Subcutaneous abdominal adipose tissue (tissue), 5 donors: Measurements from ENCODE around the gene ZBTB8A.

Experiments
- H3K27ac ChIP-seq: one replicate; pipeline ENCODE4 v1.7.0; 2013; ENCODE audit warnings: low read depth, mild to moderate bottlenecking, inconsistent platforms, low read length, moderate library complexity
- H3K27me3 ChIP-seq, 5 donors: one replicate each; pipeline ENCODE4 v1.7.0; 2013; ENCODE audit warnings: low read length in 5 of 5, inconsistent platforms in 1 of 5; ENCODE audit not compliant: control insufficient read depth in 5 of 5, insufficient read depth in 4 of 5
- H3K36me3 ChIP-seq, 5 donors: one replicate each; pipeline ENCODE4 v1.7.0; 2013; ENCODE audit warnings: low read length in 5 of 5; ENCODE audit not compliant: control insufficient read depth in 5 of 5, insufficient read depth in 5 of 5
- H3K4me1 ChIP-seq, 5 donors: one replicate each; pipeline ENCODE4 v1.7.0; 2013; ENCODE audit warnings: low read length in 5 of 5, mild to moderate bottlenecking in 3 of 5, moderate library complexity in 1 of 5; ENCODE audit not compliant: control insufficient read depth in 5 of 5, insufficient read depth in 5 of 5
- H3K4me3 ChIP-seq, 5 donors: one replicate each; pipeline ENCODE4 v1.7.0; 2013; ENCODE audit warnings: low read length in 5 of 5, low read depth in 1 of 5
- H3K9ac ChIP-seq, 5 donors: one replicate each; pipeline ENCODE4 v1.7.0; 2013; ENCODE audit warnings: low read length in 5 of 5, mild to moderate bottlenecking in 4 of 5, moderate library complexity in 3 of 5
- H3K9me3 ChIP-seq, 5 donors: one replicate each; pipeline ENCODE4 v1.7.0; 2013; ENCODE audit warnings: low read length in 5 of 5; ENCODE audit not compliant: control insufficient read depth in 5 of 5
- donor health status: healthy.
- donor health status: healthy.
- donor health status: healthy.
- donor health status: healthy.
- donor health status: healthy.

Gene ZBTB8A

GRCh38 chr1:32612189-32612881 is 73.1 kb downstream of the ZBTB8A start:
- Histone ChIP-seq H3K36me3 (no peaks in the 10 kb centered on the region), H3K4me1 (peaks cover 0 to 13% (median 11%) of the 10 kb centered on the region in 5 donors), H3K9ac (peak overlapping the region in 4 of 5 donors; percentile 40 to 74 (median 62)), H3K27me3 (no peaks in the 10 kb centered on the region), H3K4me3 (peak overlapping the region; percentile 73 to 86 (median 80)), H3K9me3 (no peaks in the 10 kb centered on the region), H3K27ac (no peak overlapping the region)

- Histone ChIP-seq H3K4me1 (peaks cover 0 to 13% (median 11%) of the 10 kb centered on the region in 5 donors), H3K9ac (no peak overlapping the region), H3K27me3 (no peaks in the 10 kb centered on the region), H3K9me3 (no peaks in the 10 kb centered on the region), H3K4me3 (no peak overlapping the region), H3K27ac (no peak overlapping the region), H3K36me3 (no peaks in the 10 kb centered on the region)
These were observed 74.2 kb downstream of the ZBTB8A start for GRCh38 chr1:32613472-32613871.

GRCh38 chr1:32618673-32619221 is 79.5 kb downstream of the ZBTB8A start:
- H3K4me1 ChIP-seq = no peaks in the 10 kb centered on the region
- no peak overlapping the region for H3K4me3 ChIP-seq
- H3K36me3 ChIP-seq = peaks cover 0 to 4% (median 3%) of the 10 kb centered on the region in 5 donors
- no peaks in the 10 kb centered on the region for H3K9me3 ChIP-seq
- H3K27ac ChIP-seq = no peak overlapping the region
- no peaks in the 10 kb centered on the region for H3K27me3 ChIP-seq
- no peak overlapping the region for H3K9ac ChIP-seq

GRCh38 chr1:32619701-32620485 is 80.7 kb downstream of the ZBTB8A start:
- no peaks in the 10 kb centered on the region for H3K4me1 ChIP-seq
- no peak overlapping the region for H3K27ac ChIP-seq
- H3K36me3 ChIP-seq = peaks cover 0 to 4% (median 3%) of the 10 kb centered on the region in 5 donors
- H3K27me3 ChIP-seq = no peaks in the 10 kb centered on the region
- H3K9ac ChIP-seq = no peak overlapping the region
- no peak overlapping the region for H3K4me3 ChIP-seq
- H3K9me3 ChIP-seq = no peaks in the 10 kb centered on the region

GRCh38 chr1:32622205-32622604 is 83.0 kb downstream of the ZBTB8A start:
- no peak overlapping the region for H3K4me3 ChIP-seq
- H3K27ac ChIP-seq = no peak overlapping the region
- peaks cover 2 to 17% (median 6%) of the 10 kb centered on the region in 5 donors for H3K36me3 ChIP-seq
- H3K4me1 ChIP-seq = no peaks in the 10 kb centered on the region
- no peak overlapping the region for H3K9ac ChIP-seq
- no peaks in the 10 kb centered on the region for H3K9me3 ChIP-seq
- no peaks in the 10 kb centered on the region for H3K27me3 ChIP-seq

- Histone ChIP-seq H3K27me3 (no peaks in the 10 kb centered on the region), H3K4me3 (no peak overlapping the region), H3K27ac (no peak overlapping the region), H3K4me1 (no peaks in the 10 kb centered on the region), H3K36me3 (peaks cover 7 to 23% (median 11%) of the 10 kb centered on the region in 5 donors), H3K9me3 (no peaks in the 10 kb centered on the region), H3K9ac (no peak overlapping the region)
These were observed 83.8 kb downstream of the ZBTB8A start for GRCh38 chr1:32622806-32623681.

GRCh38 chr1:32623775-32624174 is 84.5 kb downstream of the ZBTB8A start:
- Histone ChIP-seq H3K27me3 (no peaks in the 10 kb centered on the region), H3K9me3 (no peaks in the 10 kb centered on the region), H3K4me3 (no peak overlapping the region), H3K4me1 (no peaks in the 10 kb centered on the region), H3K36me3 (peaks cover 9 to 30% (median 11%) of the 10 kb centered on the region in 5 donors), H3K27ac (no peak overlapping the region), H3K9ac (no peak overlapping the region)

GRCh38 chr1:32626176-32626575 is 86.9 kb downstream of the ZBTB8A start:
- H3K4me3 ChIP-seq = no peak overlapping the region
- H3K9ac ChIP-seq = no peak overlapping the region
- H3K9me3 ChIP-seq = no peaks in the 10 kb centered on the region
- peaks cover 9 to 39% (median 11%) of the 10 kb centered on the region in 5 donors for H3K36me3 ChIP-seq
- H3K27me3 ChIP-seq = no peaks in the 10 kb centered on the region
- H3K4me1 ChIP-seq = no peaks in the 10 kb centered on the region
- no peak overlapping the region for H3K27ac ChIP-seq

- Histone ChIP-seq H3K4me1 (no peaks in the 10 kb centered on the region), H3K9me3 (no peaks in the 10 kb centered on the region), H3K36me3 (peaks cover 7 to 45% (median 12%) of the 10 kb centered on the region in 5 donors), H3K27ac (no peak overlapping the region), H3K4me3 (no peak overlapping the region), H3K27me3 (no peaks in the 10 kb centered on the region), H3K9ac (no peak overlapping the region)
These were observed 88.5 kb downstream of the ZBTB8A start for GRCh38 chr1:32627596-32628162.
